NCI-H82 (cell line): ENCODE measurements around the gene CALM3.
"Not testable (repeated sequence)": the region's sequence is repeated elsewhere in the genome, so short reads cannot be mapped to it uniquely, and the experiment has no call there.

Experiments used
- DNase-seq: peaks from one replicate; lab custom pipeline; 2025; lab: John Stamatoyannopoulos, UW

The CALM3 gene

DNA sequence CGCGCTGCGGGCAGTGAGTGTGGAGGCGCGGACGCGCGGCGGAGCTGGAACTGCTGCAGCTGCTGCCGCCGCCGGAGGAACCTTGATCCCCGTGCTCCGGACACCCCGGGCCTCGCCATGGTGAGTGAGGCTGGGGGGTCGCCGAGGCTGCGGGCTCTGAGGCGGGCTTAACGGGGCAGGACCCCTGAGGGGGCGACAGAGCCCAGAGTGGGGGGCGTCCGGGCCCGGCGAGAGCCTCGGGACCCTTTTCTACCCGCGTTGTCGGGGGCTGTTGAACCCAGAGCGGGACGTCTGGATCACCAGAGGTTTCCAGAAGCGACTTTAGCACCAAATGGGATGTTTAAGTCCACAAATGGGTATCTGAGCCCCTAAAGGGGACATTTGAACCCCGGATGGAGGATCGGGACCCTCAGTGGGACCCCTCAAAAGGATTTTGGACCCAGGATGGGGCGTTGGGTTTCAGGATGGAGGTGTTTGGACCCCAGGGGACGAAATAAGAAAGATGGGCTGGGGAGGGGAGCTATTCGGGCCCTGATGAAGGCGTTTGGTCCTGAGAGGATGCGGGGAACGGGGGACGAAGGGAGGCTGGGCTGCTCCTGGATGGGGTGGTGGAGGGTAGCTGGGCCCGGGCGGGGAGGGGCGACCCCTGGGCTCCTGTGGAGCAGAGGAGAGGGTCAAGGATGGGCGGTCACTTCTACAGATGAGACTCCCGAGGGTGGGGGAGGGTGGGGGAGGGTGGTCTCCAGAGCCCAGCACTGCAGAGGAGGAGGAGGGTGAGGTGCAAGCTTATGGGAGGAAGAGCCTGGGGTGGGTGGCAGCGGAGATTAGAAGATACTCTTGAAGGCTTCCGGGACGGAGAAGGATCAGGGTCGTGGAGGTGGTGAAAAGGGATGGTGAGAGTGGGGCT, at the start of gene CALM3:
Gene CALM3, plus strand, starts transcription at position 13 of the 907 bp plus-strand sequence. Its CDS starts 105 bp downstream, at position 118.
- DNase-seq, result peak; percentile 65

DNA sequence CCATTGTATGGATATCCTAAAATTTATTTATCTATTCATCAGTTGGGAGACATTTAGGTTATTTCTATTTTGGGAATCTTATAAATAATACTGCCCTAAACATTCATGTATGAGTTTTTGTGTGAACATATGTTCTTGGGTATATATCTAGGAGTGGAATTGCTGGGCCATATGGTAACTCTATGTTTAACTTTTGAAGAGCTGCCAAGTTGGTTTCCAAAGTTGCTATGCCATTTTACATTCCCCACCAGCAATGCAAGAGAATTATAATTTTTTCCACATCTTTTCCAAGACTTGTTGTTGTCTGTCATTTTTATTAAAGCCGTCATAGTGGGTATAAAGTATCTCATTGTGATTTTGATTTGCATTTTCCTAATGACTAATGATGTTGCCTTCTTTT, 48.2 kb upstream of the CALM3 start:
- DNase-seq, result no peak

DNA sequence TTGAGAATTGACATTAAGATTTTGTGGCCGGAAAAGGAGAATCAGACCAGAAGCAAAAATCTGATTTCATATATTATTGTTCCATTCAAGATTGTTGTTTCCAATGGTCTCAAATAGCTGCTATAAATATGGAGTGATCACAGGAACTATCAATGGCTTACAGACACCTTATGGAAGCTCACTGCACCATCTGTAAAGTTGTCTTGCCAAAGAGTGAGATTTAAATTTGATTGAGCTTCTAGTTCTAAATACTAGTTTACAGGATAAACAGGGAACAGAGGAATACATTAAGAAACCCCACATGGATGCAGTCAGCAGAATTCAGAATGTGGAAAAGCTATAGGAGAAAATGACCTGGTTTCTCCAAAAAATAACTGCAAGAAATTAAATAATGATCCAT, 47.0 kb upstream of the CALM3 start:
- DNase-seq, result no peak

DNA sequence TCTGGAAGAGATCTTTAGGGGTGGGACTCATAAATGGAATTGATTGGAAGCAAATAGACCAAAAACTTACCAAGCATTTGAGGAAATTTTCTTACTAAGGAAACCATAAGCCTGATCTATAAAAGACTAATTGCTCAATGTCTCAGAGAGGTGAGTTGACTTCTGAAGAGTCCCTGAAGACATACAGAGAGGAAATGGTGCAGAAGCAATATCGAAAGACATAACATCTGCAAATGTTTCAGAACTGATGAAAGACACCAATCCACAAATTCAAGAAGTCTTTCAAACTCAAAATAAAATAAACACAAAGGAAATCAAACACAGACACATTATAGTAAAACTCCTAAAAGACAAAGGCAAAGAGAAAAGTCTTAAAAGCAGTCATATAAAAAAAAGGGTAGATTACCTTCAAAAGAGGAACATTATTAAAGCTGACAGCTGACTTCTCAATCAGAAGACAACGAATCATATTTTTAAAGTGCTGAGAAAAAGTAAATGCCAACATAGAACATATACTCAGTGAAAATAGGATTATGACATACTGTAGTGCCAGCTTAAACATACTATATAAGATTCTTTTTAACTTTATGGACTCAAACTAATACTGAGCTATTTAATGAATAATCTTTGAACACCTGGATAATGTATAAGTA, 45.4 kb upstream of the CALM3 start:
- no peak for DNase-seq

DNA sequence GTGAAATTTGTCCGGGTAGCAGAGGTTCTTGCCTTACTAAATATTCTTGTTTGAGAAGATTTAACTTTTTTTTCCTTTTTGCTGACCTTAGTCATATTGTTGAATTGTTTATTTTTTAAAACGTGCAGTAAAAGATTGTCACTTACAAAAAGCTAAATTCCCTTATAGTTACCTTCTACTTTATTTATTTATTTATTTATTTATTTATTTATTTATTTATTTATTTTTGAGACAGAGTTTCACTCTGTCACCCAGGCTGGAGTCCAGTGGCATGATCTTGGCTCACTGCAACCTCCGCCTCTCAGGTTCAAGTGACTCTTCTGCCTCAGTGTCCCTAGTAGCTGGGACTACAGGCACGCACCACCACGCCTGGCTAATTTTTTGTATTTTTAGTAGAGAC, 44.7 kb upstream of the CALM3 start:
- DNase-seq, result not testable (repeated sequence)

DNA sequence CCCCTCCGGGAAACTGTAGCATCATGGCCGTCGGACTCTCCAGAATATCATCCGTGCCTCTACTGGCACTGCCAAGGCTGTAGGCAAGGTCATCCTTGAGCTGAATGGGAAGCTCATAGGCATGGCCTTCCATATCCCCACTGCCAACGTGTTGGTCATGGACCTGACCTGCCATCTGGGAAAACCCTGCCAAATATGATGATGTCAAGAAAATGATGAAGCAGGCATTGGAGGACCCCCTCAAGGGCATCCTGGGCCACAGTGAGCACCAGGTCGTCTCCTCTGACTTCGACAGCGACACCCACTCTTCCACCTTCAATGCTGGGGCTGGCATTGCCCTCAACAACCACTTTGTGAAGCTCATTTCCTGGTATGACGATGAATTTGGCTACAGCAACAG, 41.9 kb upstream of the CALM3 start:
- no peak for DNase-seq

DNA sequence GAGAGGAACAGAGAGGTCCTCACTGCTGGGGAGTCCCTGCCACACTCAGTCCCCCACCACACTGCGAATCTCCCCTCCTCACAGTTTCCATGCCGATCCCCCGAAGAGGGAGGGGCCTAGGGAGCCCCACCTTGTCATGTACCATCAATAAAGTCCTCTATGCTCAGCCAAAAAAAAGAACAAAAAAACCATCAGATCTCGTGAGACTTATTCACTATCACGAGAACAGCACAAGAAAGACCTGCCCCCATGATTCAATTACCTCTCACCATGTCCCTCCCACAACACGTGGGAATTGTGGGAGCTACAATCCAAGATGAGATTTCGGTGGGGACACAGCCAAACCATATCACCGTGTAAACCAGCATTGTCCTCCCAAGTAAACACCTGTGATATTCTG, 41.5 kb upstream of the CALM3 start:
- not testable (repeated sequence) for DNase-seq

DNA sequence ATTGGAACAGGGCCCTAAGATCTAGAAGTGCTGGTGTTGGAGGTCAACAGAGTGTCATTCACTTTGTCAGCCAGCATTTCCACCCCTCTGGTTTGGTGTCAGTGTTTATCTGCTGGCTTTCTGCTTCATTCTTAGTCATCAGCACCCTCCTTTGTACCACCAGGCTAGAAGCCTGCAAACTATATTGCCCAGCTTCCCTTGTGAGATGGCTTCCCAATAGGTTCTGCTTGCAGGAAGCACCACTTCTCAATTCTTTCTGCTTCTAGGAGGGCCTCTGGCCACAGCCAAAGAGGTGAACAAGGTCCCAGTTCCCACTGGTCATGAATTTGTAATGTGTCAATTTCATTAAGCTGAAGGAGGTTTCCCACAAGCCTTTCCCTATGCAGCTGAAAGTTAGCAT, 36.4 kb upstream of the CALM3 start:
- no peak for DNase-seq

DNA sequence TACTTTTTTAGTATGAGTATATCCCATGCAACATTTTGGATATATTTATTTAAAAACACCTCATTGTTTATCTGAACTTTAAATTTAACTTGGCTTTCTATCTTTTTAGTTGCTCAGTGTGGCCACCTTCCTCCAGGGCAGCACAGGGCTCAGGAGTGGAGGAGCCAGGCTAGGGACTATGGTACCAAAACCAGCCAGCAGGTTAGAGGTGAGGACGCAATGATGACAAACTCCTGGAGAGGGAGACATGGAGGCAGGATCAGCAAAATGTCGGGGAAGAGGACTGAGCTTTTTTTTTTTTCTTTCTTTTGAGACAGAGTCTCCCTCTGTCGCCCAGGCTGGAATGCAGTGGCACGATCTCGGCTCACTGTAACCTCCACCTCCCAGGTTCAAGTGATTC, 29.6 kb upstream of the CALM3 start:
- peak; percentile 83 for DNase-seq

DNA sequence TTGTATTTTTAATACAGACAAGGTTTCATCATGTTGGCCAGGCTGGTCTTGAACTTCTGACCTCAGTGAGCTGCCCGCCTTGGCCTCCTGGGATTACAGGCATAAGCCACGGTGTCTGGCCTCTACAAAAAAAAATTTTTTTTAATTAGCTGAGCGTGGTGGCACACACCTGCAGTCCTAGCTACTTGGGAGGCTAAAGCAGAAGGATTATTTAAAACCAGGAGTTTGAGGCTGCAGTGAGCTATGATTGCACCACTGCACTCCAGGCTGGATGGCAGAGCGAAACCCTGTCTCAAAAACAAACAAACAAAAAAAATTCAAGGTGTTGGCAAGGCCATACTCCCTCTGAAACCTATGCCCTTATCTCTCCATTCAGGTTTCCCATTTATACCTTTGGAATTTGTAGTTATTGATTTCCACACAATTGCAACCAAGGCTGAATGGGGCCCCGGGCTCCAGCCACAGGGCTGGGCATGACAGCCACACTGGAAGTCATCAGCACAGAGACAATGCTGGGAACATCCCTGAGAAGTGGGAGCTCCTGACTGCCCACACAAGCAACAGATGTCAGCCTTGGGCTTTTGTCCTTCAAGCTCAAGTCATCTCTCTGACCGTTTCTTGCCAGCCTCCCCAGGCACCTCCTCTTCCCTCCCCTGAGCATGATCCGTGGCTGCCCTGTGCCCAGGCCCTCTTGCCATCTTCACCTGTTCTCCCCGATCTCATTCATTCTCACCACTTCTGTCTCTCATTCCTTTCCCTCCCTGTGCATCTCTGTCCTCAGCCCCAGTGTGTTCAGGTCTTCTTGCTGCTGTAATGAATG, 27.2 kb upstream of the CALM3 start:
- DNase-seq, result peak; percentile 76

DNA sequence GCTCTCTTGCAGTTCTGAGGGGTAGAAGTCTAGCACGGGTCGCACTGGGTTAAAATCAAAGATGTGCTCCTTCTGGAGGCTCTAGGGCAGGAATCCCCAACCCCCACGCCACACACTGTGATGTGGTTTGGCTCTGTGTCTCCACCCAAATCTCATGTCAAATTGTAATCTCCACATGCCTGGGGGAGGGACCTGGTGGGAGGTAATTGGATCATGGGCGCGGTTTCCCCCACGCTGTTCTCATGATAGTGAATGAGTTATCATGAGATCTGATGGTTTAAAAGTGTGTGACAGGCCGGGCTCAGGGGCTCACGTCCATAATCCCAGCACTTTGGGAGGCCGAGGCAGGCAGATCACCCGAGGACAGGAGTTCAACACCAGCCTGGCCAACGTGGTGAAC, 26.6 kb upstream of the CALM3 start:
- peak; percentile 97 for DNase-seq

DNA sequence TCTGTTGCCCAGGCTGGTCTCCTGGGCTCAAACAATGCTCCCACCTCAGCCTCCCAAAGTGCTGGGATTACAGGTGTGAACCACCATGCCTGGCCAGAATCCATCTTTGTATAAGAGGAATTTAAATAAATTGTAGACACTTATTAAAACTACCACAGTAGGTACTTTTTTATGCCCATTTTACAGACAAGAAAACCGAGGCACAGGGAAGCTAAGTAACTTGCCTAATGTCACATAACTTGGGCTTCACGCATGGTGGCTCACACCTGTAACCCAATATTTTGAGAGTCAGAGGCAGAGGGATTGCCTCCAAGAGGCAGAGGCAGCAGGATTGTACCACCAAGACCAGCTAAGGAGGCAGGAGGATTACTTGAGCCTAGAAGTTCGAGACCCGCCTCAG, 22.7 kb upstream of the CALM3 start:
- no peak for DNase-seq

DNA sequence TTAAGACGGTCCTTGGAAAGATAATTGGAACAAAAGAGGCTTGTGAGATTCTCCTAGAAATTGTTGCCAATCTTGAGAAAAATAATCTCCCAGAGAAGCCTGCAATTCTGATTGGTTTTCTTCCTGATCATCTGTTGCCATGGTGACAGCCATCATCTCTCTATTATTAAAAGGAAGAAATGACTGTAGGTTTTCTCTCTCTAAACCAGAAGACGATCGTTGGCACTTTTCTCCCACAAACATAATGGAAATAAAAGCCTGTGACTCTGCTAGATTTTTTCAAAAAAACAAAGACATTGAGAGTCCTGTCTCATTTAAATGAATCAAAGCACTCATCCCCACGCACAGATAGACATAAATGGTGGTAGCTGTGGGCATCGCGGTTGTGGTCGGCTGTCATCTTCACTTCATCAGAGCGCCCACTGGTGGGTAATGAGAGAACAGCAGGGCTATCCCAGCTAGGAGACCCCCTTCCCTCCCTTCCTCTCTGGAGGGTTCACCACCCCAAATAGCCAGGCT, 21.7 kb upstream of the CALM3 start:
- DNase-seq, result peak; percentile 49

DNA sequence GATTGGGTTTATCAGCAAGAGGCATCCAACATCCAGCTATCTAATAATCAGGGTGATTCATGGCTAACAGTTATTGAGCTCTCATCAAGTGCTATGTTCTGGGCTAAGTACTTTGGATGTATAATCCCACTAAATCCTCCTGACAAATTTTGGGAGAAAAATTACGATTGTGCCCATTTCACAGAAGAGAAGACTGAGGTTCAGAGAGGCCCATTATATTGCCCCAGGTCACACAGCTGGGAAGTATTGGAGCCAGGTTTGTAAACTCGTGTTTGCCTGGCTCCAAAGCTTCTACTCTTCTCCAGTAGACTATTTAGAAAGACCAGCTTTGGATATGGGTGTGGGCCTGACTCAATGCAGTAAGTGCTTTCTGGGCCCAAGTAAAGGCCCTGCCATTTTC, 20.9 kb upstream of the CALM3 start:
- DNase-seq, result no peak

DNA sequence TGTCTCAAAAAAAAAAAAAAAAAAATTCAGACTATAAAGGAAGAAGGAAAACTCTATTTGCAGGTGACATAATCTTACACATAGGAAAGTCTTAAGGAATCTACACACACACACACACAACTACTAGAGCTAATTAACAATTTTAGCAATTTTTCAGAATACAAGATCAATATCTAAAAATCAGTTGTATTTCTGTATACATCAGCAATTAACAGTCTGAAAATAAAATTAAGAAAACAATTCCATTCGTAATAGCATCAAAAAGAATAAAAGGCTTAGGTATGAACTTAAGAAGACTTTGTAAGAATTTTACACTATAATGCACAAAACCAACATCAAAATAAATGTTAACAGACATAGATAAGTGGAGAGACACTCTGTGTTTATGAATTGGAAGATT, 15.6 kb upstream of the CALM3 start:
- no peak for DNase-seq

DNA sequence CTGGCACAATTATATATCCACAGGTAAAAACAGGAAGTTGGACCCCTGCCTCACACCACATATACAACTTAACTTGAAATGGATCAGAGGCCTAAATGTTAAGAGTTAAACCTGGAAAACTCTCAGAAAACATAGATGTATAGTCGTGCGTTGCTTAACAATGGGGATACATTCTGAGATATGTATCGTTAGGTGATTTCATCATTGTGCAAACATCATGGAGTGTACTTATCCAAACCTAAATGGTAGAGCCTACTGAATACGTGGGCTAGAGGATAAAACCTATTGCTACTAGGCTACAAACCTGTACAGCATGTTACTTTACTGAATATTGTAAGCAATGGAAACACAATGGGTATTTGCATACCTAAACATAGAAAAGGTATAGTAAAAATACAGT, 14.8 kb upstream of the CALM3 start:
- DNase-seq, result no peak

DNA sequence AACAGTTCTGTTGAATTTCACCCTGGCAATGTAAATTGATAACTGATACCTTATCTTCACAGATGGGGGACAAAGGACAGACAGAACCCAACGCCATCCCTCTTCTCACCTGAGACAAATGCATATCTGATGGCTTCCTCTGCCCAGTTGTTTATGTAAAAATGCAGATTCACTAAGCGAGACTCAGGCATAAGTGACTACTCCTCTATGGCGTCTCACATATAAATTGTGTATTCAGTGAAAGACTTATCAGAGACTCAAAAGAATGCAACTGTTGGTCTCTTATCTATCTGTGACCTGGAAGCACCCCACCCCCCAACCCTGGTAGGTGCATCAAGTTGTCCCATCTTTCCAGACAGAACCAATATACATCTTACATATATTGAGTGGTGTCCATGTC, 13.3 kb upstream of the CALM3 start:
- DNase-seq, result no peak

DNA sequence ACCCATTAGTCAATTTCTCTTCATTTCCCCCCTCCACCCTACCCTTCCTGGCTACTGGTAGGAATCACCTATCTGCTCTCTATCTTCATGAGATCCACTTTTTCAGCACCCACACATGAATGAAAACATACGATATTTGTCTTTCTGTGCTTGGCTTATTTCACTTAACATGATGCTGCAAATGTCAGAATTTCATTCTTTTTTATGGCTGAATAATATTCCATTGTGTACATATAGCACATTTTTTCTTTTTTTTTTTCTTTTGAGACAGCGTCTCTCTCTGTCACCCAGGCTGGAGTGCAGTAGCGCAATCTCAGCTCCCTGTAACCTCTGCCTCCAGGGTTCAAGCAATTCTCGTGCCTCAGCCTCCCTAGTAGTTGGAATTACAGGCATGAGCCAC, 9.9 kb upstream of the CALM3 start:
- DNase-seq, result no peak

DNA sequence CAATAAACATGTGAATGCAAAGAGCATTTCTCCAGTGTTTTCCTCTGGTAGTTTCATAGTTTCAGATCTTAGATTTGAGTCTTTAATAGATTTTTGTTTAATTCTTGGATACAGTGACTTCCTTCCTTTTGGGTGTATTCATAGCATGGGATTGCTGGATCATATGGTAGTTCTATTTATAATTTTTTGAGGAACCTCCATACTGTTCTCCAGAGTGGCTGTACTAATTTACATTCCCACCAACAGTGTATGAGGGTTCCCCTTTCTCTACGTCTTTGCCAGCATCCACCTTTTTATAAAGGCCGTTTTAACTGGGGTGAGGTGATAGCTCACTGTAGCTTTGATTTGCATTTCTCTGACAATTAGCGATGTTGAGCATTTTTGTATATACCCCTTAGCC, 9.3 kb upstream of the CALM3 start:
- DNase-seq, result no peak

DNA sequence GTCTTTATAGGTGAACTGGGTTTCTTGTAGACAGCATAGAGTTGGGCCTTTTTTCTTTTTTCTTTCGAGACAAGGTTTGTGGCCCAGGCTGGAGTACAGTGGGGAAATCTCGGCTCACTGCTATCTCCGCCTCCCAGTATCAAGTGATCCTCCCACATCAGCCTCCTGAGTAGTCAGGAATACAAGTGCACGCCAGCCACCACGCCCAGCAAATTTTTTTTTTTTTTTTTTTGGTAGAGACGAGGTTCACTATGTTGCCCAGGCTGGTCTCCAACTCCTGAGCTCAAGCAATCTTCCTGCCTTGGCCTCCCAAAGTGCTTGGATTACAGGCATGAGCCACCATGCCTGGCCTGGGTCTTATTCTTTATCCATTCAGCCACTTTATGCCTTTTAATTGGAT, 5.1 kb upstream of the CALM3 start:
- DNase-seq, result no peak

DNA sequence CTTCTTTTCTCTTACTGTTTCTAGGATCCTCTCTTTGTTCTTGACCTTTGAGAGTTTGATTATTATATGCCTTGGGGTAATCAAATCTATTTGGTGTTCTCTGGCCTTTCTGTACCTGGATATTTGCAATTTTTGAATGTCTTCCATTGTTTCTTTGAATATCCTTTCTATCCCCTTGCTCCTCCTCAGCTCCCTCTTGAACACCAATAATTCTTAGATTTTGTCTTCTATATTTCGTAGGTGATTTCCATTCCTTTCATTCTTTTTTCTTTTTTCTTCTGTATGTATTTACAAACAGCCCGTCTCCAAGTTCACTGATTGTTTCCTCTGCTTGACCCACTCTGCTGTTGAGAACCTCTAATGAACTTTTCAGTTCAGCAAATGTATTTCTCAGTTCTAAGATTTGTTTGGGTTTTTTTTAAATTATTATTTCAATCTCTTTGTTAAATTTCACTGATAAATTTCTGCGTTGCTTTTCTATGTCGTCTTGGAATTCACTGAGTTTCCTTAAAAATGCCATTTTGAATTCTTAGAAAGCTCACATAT, 2.7 kb upstream of the CALM3 start:
- DNase-seq, result no peak

DNA sequence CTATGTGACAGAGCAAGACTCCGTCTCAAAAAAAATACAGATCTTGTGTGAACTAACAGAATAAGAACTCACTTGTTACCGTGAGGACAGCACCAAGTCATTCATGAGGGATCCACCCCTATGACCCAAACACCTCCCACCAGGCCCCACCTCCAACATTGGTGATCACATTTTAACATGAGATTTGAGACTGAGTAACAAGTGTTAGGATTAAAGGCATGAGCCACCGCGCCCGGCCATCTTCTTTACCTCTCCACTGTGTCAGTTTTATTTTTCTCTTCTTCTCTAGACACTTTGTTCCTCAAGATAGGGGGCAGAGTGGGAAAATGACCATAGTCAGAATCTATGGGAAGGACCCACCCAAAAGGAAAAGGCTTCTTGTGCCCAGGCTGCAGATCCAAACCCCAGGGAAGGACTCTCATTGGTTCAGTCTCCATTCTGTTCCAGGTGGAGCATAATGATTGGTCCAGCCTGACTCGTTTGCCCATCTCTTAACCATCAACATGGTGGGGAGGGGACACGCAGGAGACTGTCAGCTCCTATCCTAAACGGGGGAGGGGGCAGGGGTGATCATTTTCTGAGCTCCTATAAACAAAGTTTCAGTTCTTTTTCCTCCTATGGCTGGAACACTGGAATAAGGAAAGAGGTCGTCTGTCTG, 1.3 kb upstream of the CALM3 start:
- no peak for DNase-seq
